K562 (cell line): ENCODE data around the gene JAKMIP1.

Source experiments
- FUS ChIP-seq: fragments of 200-400 bp; formaldehyde crosslinking; optimal IDR thresholded peaks from 2 replicates; pipeline ENCODE3; 2017; ENCODE audit warnings: low read depth, low read length
- PCBP1 ChIP-seq: fragments of 200-400 bp; formaldehyde crosslinking; IDR thresholded peaks from 2 replicates; pipeline ENCODE4 v1.6.1; 2018; ENCODE audit warnings: mild to moderate bottlenecking, low read depth, low read length; ENCODE audit not compliant: poor library complexity, severe bottlenecking
- TAF7 ChIP-seq: fragments of 450-650 bp; IDR thresholded peaks from 2 replicates; pipeline ENCODE4 v1.6.1; 2016; ENCODE audit warnings: missing genetic modification characterization, missing compliant biosample characterization
- ZNF239 ChIP-seq: fragments of 250-450 bp; sonication (Bioruptor Pico); IDR thresholded peaks from 2 replicates; pipeline ENCODE4 v1.4.0; 2020; ENCODE audit warnings: mild to moderate bottlenecking

- no peak for TF ChIP-seq PCBP1
- no peak for TF ChIP-seq TAF7 (tag)
- TF ChIP-seq ZNF239: no peak
- no peak for TF ChIP-seq FUS
Observed at GRCh38 chr4:6172093-6172926, 28.0 kb downstream of the JAKMIP1 start.
